ENCODE measurements around the gene HRH2. TPM values are rescaled to one million over a fixed set of nuclear protein-coding genes. Genes with fewer than 3 reads are reported as not detected.
"Not testable (repeated sequence)": the region's sequence is repeated elsewhere in the genome, so short reads cannot be mapped to it uniquely, and the experiment has no call there.

HRH2 gene
- total and polyA plus RNA-seq, 2 experiments from 2014 or later, result not detected

- Histone ChIP-seq H3K4me2 (ENCODE audit: unreplicated experiment) (no peak overlapping the region), H3K79me2 (ENCODE audit: insufficient read depth) (no peaks in the 10 kb centered on the region), H3K27ac (no peak overlapping the region), H4K20me1 (ENCODE audit: insufficient read depth) (no peaks in the 10 kb centered on the region), H2AFZ (no peak overlapping the region), H3K27me3 (replicated peaks; ENCODE audit: insufficient read depth) (no peaks in the 10 kb centered on the region), H3K36me3 (ENCODE audit: low read depth) (no peaks in the 10 kb centered on the region), H3F3A (ENCODE audit: insufficient read depth) (no peaks in the 10 kb centered on the region), H3K9ac (no peak overlapping the region), H3K4me1 (ENCODE audit: insufficient read depth) (no peaks in the 10 kb centered on the region), H3K9me3 (ENCODE audit: low read depth) (no peaks in the 10 kb centered on the region), H3K4me3 (no peak overlapping the region), H3K9me2 (ENCODE audit: insufficient read depth) (no peaks in the 10 kb centered on the region)
- WGBS, 2 experiments (ENCODE audit: low coverage in 1 of 2, low lambda C conversion rate in 2 of 2, missing lambda C conversion rate in 2 of 2), result 16 to 20% methylated on average over 7 of the region's 7 CpGs
- no peak for DNase-seq
- no peak for TF ChIP-seq EZH2 (IDR thresholded peaks at IDR 0.05; ENCODE audit: insufficient read depth, poor library complexity, severe bottlenecking)
- no peak for TF ChIP-seq EZH2phosphoT487 (IDR thresholded peaks at IDR 0.05; ENCODE audit: insufficient read depth, low read depth)
- in situ Hi-C loops (cut with MboI), result no loop called here
Measured at GRCh38 chr5:175614223-175614815, 43.6 kb upstream of the HRH2 start.

GRCh38 chr5:175614861-175615260 is 43.0 kb upstream of the HRH2 start:
- H4K20me1 ChIP-seq (ENCODE audit: insufficient read depth), result no peaks in the 10 kb centered on the region
- no peak overlapping the region for H2AFZ ChIP-seq
- no peaks in the 10 kb centered on the region for H3F3A ChIP-seq (ENCODE audit: insufficient read depth)
- H3K79me2 ChIP-seq (ENCODE audit: insufficient read depth), result no peaks in the 10 kb centered on the region
- no peaks in the 10 kb centered on the region for H3K27me3 ChIP-seq (replicated peaks; ENCODE audit: insufficient read depth)
- no peaks in the 10 kb centered on the region for H3K9me2 ChIP-seq (ENCODE audit: insufficient read depth)
- H3K4me2 ChIP-seq (ENCODE audit: unreplicated experiment), result no peak overlapping the region
- no peak overlapping the region for H3K4me3 ChIP-seq
- H3K4me1 ChIP-seq (ENCODE audit: insufficient read depth), result no peaks in the 10 kb centered on the region
- in situ Hi-C loops (cut with MboI), result no loop called here
- DNase-seq, result no peak
- no peak overlapping the region for H3K27ac ChIP-seq
- TF ChIP-seq EZH2 (IDR thresholded peaks at IDR 0.05; ENCODE audit: insufficient read depth, poor library complexity, severe bottlenecking), result no peak
- TF ChIP-seq EZH2phosphoT487 (IDR thresholded peaks at IDR 0.05; ENCODE audit: insufficient read depth, low read depth), result no peak
- no peaks in the 10 kb centered on the region for H3K9me3 ChIP-seq (ENCODE audit: low read depth)
- WGBS, 2 experiments (ENCODE audit: low coverage in 1 of 2, low lambda C conversion rate in 2 of 2, missing lambda C conversion rate in 2 of 2), result 4 to 15% methylated on average over 3 of the region's 3 CpGs
- H3K9ac ChIP-seq, result no peak overlapping the region
- no peaks in the 10 kb centered on the region for H3K36me3 ChIP-seq (ENCODE audit: low read depth)

- Histone ChIP-seq H3K79me2 (ENCODE audit: insufficient read depth) (no peaks in the 10 kb centered on the region), H2AFZ (no peak overlapping the region), H3K27me3 (replicated peaks; ENCODE audit: insufficient read depth) (no peaks in the 10 kb centered on the region), H3F3A (ENCODE audit: insufficient read depth) (no peaks in the 10 kb centered on the region), H3K4me1 (ENCODE audit: insufficient read depth) (no peaks in the 10 kb centered on the region), H3K36me3 (ENCODE audit: low read depth) (no peaks in the 10 kb centered on the region), H4K20me1 (ENCODE audit: insufficient read depth) (no peaks in the 10 kb centered on the region), H3K9ac (no peak overlapping the region), H3K4me3 (no peak overlapping the region), H3K4me2 (ENCODE audit: unreplicated experiment) (no peak overlapping the region), H3K9me3 (ENCODE audit: low read depth) (no peaks in the 10 kb centered on the region), H3K9me2 (ENCODE audit: insufficient read depth) (no peaks in the 10 kb centered on the region), H3K27ac (no peak overlapping the region)
- TF ChIP-seq EZH2phosphoT487 (IDR thresholded peaks at IDR 0.05; ENCODE audit: insufficient read depth, low read depth) (no peak), EZH2 (IDR thresholded peaks at IDR 0.05; ENCODE audit: insufficient read depth, poor library complexity, severe bottlenecking) (no peak)
- 61 to 71% methylated on average over 5 of the region's 5 CpGs for WGBS, 2 experiments (ENCODE audit: low coverage in 1 of 2, low lambda C conversion rate in 2 of 2, missing lambda C conversion rate in 2 of 2)
- DNase-seq, result no peak
- in situ Hi-C loops (cut with MboI), result no loop called here
Measured at GRCh38 chr5:175616083-175616482, 41.8 kb upstream of the HRH2 start.

GRCh38 chr5:175616527-175616926 is 41.3 kb upstream of the HRH2 start:
- H3K9me3 ChIP-seq (ENCODE audit: low read depth); H3K4me1 ChIP-seq (ENCODE audit: insufficient read depth); H3K9ac ChIP-seq; H3F3A ChIP-seq (ENCODE audit: insufficient read depth); H2AFZ ChIP-seq; in situ Hi-C loops (cut with MboI); DNase-seq; H3K79me2 ChIP-seq (ENCODE audit: insufficient read depth); H3K27ac ChIP-seq; H3K4me3 ChIP-seq; H3K27me3 ChIP-seq (replicated peaks; ENCODE audit: insufficient read depth); H3K9me2 ChIP-seq (ENCODE audit: insufficient read depth); H3K36me3 ChIP-seq (ENCODE audit: low read depth); H4K20me1 ChIP-seq (ENCODE audit: insufficient read depth); H3K4me2 ChIP-seq (ENCODE audit: unreplicated experiment): not testable (repeated sequence)
- 25 to 27% methylated on average over 13 of the region's 13 CpGs for WGBS, 2 experiments (ENCODE audit: low coverage in 1 of 2, low lambda C conversion rate in 2 of 2, missing lambda C conversion rate in 2 of 2)

- H3K4me2 ChIP-seq (ENCODE audit: unreplicated experiment), result no peak overlapping the region
- H3K4me3 ChIP-seq, result no peak overlapping the region
- no peak overlapping the region for H3K27ac ChIP-seq
- no peak overlapping the region for H3K9ac ChIP-seq
- no peaks in the 10 kb centered on the region for H3K79me2 ChIP-seq (ENCODE audit: insufficient read depth)
- TF ChIP-seq EZH2phosphoT487 (IDR thresholded peaks at IDR 0.05; ENCODE audit: insufficient read depth, low read depth) (no peak), EZH2 (IDR thresholded peaks at IDR 0.05; ENCODE audit: insufficient read depth, poor library complexity, severe bottlenecking) (no peak)
- DNase-seq, result no peak
- no peaks in the 10 kb centered on the region for H3F3A ChIP-seq (ENCODE audit: insufficient read depth)
- no peaks in the 10 kb centered on the region for H3K4me1 ChIP-seq (ENCODE audit: insufficient read depth)
- H2AFZ ChIP-seq, result no peak overlapping the region
- H4K20me1 ChIP-seq (ENCODE audit: insufficient read depth), result no peaks in the 10 kb centered on the region
- no peaks in the 10 kb centered on the region for H3K27me3 ChIP-seq (replicated peaks; ENCODE audit: insufficient read depth)
- no peaks in the 10 kb centered on the region for H3K9me2 ChIP-seq (ENCODE audit: insufficient read depth)
- no peaks in the 10 kb centered on the region for H3K9me3 ChIP-seq (ENCODE audit: low read depth)
- H3K36me3 ChIP-seq (ENCODE audit: low read depth), result no peaks in the 10 kb centered on the region
- WGBS, 2 experiments (ENCODE audit: low coverage in 1 of 2, low lambda C conversion rate in 2 of 2, missing lambda C conversion rate in 2 of 2), result 36 to 41% methylated on average over 6 of the region's 6 CpGs
- in situ Hi-C loops (cut with MboI), result no loop called here
Measured at GRCh38 chr5:175617447-175617846, 40.4 kb upstream of the HRH2 start.
